NT2/D1 (cell line): ENCODE results near the gene AFAP1L2.

ENCODE experiments used
- YY1 ChIP-seq: IDR thresholded peaks from 2 replicates; pipeline ENCODE4 v1.6.1; 2011; ENCODE audit not compliant: insufficient read length, insufficient read depth
- ZNF274 ChIP-seq: IDR thresholded peaks from 2 replicates; pipeline ENCODE4 v1.6.1; 2011; ENCODE audit warnings: mild to moderate bottlenecking, low read depth, low read length

DNA sequence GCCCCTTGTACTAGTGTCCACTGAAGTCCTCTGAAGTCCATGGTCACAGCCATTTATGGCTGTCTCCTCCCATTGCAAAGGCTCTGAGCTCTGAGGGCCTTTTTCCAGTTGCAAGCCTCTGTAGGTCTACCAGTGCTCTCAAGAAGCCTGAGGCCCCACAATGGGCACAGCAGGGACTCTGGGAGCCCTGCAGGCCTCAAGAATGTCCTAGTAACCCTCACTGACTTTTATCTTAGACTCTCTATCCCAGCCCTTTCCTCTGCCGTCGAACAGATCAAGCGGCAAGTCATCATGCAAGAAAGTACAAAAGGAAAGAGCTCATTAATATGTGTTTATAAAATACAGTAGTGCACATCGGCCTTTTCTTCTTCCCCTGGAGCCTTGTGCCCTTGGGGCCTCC lies 141.8 kb downstream of the AFAP1L2 start:
- no peak for TF ChIP-seq ZNF274
- no peak for TF ChIP-seq YY1
